ENCODE results near the gene TIMM13.

Gene TIMM13

DNA sequence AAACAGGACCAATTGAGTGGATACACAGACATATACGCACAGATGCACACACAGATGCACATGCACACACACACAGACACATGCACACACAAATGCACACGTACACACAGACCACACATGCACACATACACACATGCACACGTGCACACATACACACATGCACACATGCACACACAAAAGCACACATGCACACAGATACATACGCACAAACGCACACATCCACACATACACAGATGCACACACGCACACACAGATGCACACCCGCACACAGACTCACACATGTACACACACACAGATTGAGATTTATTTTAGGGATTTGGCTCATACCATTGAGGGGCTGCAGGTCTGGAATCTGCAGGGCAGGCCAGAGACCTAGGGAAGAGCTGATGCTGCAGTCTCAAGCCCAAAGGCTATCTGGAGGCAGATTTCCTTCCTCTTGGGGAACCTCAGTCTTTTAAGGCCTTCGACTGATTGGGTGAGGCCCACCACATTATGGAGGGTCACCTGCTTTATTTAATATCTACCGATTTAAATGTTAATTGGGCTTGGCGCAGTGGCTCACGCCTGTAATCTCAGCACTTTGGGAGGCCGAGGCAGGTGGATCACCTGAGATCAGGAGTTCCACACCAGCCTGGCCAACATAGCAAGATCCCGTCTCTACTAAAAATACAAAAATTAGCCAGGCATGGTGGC is 44.7 kb downstream of the TIMM13 start:
- no peak for DNase-seq (ENCODE audit: low read depth, low spot score)

DNA sequence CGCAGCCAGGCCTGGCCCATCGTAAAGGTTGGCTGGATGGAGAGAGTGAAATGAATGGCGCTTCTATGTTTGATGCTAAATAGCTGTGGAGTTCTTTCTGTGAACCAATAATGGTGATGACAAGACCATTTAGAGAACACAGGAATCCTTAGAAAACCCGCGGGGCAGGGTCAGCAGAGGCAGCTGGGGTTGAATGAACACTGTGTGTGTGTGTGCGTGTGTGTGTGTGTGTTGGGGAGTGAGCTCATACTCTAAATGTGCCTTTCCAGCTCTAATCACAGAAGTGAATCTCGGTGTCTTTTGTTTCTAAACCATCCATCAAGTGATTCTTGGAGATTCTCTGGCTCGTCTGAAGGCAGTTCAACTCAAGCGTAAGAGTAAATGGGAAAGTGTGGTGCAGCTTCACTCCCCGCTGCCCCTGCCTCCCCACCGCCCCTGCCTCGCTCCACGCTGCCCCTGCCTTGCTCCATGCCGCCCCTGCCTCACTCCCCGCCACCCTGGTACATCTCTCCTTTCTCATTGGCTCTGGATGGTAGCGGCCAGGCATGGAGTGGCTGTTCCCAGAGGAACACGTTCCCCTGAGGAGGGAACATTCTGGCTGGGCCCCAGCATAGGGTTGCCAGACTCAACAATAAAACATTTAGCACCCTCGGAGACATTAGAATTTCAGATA is 46.1 kb downstream of the TIMM13 start:
- DNase-seq (ENCODE audit: low read depth, low spot score), result no peak

DNA sequence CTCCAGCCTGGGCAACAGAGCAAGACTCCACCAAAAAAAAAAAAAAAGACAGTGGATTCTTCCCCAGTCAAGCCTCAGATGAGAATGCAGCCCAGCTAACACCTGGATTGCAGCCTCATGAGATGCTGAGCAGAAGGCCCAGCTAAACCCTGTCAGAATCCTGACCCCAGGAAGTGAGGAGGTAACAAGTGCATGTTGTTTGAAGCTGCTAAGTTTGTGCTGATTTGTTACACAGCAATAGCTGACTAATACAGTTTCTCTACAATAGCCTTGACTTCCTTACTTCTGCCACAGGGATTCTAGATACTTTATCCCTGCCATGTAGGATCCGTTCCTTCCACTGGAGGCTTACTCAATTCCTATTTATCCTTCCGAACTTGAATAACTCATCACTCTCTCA is 46.8 kb downstream of the TIMM13 start:
- DNase-seq (ENCODE audit: low read depth, low spot score), result no peak

DNA sequence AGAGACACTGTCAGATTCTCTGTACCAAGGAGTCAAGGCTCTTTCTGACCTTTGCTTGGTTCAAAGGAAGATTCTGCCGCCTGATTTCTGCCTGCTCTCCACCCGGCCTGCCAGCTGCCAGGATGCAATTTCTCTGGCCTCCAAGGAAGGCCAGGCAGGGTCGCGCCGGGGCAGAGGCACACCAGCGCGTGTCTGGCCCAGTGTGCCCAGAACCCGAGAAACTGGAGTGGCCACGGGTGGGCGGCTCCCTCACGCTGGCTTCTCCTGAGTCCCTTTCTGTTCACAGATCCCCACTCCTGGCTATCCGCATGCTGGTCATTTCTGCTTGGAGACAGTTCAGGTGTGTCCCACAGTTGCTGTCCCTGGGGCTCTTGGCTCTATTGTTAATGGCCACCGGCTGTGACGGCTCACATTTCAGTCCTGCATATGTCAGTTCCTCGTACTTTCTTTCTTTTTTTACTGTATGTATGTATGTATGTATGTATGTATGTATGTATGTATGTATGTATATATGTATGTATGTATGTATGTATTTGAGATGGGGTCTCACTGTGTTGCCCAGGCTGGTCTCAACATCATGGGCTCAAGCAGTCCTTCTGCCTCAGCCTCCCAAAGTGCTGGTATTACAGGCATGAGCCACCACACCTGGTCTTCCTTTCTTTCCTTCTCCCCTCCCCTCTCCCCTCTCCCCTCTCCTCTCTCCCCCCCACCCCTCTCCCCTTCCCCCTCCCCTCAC is 50.4 kb downstream of the TIMM13 start:
- DNase-seq (ENCODE audit: low read depth, low spot score), result no peak

Data from activated CD4-positive, CD25-positive, alpha-beta regulatory T cell treated with anti-CD3 and anti-CD28 coated beads, Interleukin-2, amount 50 U/mL, for 16 hours (primary cell).